Vagina (tissue), 2 donors: ENCODE measurements around the gene ELN. TPM values are rescaled to one million over a fixed set of nuclear protein-coding genes. Genes with fewer than 3 reads are reported as not detected.

ENCODE experiments used
- DNase-seq, 2 donors: peaks; one replicate each; pipeline ENCODE4 v3.0.0-alpha.2; 2017; ENCODE audit errors: extremely low spot score in 2 of 2
- H3K27ac ChIP-seq: fragments of 200-600 bp; sonication (generic); one replicate; pipeline ENCODE4 v1.5.1; 2019
- H3K27me3 ChIP-seq: fragments of 200-600 bp; sonication (generic); one replicate; pipeline ENCODE4 v1.5.1; 2019
- H3K36me3 ChIP-seq, 2 donors: fragments of 200-600 bp; sonication (generic); one replicate each; pipeline ENCODE4 v1.5.1; 2017 to 2019
- H3K4me1 ChIP-seq: fragments of 200-600 bp; sonication (generic); one replicate; pipeline ENCODE4 v1.5.1; 2019
- H3K4me3 ChIP-seq, 2 donors: fragments of 200-600 bp; sonication (generic); 1 replicate in 1 of 2; 2 replicates in 1 of 2; pipeline ENCODE4 v1.5.1; 2016 to 2019
- H3K9me3 ChIP-seq: fragments of 200-600 bp; sonication (generic); one replicate; pipeline ENCODE4 v1.5.1; 2019
- POLR2A ChIP-seq, 2 donors: fragments of 450-650 bp; IDR thresholded peaks; one replicate each; pipeline ENCODE4 v1.6.1; 2017; ENCODE audit warnings: antibody characterized with exemption in 2 of 2, mild to moderate bottlenecking in 2 of 2, moderate library complexity in 2 of 2
- POLR2AphosphoS5 ChIP-seq, 2 donors: sonication (generic); formaldehyde crosslinking; IDR thresholded peaks; one replicate each; pipeline ENCODE4 v1.9.0; 2017; ENCODE audit warnings: antibody characterized with exemption in 2 of 2, mild to moderate bottlenecking in 2 of 2, low read depth in 1 of 2; ENCODE audit not compliant: insufficient read depth in 1 of 2
- intact Hi-C: fragments of 100-400 bp; cut with DNase I; formaldehyde crosslinking; loops from one replicate; pipeline ENCODE4 v1.15.1; 2023
- total RNA-seq: library from RNA; depleted of rRNA; stranded (reverse); fragments of >200 nt; gene quantifications from one replicate; pipeline ENCODE4 v1.2.3, GENCODE V29; 2016
- TF ChIP-seq, protein P1 (sequence below), 3 experiments: fragments of 450-650 bp in 2 of 3; fragments of 200-600 bp in 1 of 3; sonication (generic) in 1 of 3; IDR thresholded peaks; one replicate each; pipeline ENCODE4 v1.5.1; 2017 to 2019; ENCODE audit warnings: antibody characterized with exemption in 3 of 3, mild to moderate bottlenecking in 2 of 3, moderate library complexity in 2 of 3

Gene ELN
- total RNA-seq, 1 donor from 2014 or later = 38.3 TPM

GRCh38 chr7:74115326-74115725 lies 87.4 kb downstream of the ELN start:
- Histone ChIP-seq H3K27me3 (no peaks in the 10 kb centered on the region), H3K36me3 (peaks cover 0 to 48% of the 10 kb centered on the region in 2 donors), H3K4me1 (no peaks in the 10 kb centered on the region), H3K4me3 (no peak overlapping the region), H3K9me3 (no peaks in the 10 kb centered on the region), H3K27ac (no peak overlapping the region)
- intact Hi-C loops = no loop called here
- TF ChIP-seq POLR2AphosphoS5 (IDR thresholded peaks at IDR 0.05; ENCODE audit: insufficient read depth in 1 of 2, low read depth in 1 of 2) (no peak), POLR2A (IDR thresholded peaks at IDR 0.05) (no peak)
- TF ChIP-seq, protein P1, sequence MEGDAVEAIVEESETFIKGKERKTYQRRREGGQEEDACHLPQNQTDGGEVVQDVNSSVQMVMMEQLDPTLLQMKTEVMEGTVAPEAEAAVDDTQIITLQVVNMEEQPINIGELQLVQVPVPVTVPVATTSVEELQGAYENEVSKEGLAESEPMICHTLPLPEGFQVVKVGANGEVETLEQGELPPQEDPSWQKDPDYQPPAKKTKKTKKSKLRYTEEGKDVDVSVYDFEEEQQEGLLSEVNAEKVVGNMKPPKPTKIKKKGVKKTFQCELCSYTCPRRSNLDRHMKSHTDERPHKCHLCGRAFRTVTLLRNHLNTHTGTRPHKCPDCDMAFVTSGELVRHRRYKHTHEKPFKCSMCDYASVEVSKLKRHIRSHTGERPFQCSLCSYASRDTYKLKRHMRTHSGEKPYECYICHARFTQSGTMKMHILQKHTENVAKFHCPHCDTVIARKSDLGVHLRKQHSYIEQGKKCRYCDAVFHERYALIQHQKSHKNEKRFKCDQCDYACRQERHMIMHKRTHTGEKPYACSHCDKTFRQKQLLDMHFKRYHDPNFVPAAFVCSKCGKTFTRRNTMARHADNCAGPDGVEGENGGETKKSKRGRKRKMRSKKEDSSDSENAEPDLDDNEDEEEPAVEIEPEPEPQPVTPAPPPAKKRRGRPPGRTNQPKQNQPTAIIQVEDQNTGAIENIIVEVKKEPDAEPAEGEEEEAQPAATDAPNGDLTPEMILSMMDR (IDR thresholded peaks at IDR 0.05) = no peak
- DNase-seq = no peak

DNA sequence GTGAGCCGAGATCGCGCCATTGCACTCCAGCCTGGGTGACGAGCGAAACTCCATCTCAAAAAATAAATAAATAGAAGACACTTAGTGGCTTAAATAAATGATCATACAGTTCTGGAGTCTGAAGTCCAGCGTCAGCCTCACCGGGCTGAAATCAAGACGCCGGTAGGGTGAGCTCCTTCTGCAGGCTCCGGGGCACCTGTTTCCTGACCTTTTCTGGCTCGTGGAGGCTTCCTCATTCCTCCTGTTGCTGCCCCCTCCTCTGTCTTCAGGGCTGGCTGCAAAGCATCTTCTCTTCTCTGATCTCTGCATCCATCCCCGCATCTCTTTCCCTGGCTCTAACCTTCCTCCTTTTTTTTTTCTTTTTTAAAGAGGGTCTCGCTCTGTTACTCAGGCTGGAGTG lies 88.4 kb downstream of the ELN start:
- intact Hi-C loops = no loop called here
- no peaks in the 10 kb centered on the region for H3K9me3 ChIP-seq
- H3K27me3 ChIP-seq = no peaks in the 10 kb centered on the region
- H3K4me1 ChIP-seq = no peaks in the 10 kb centered on the region
- no peak overlapping the region for H3K4me3 ChIP-seq
- peaks cover 0 to 51% of the 10 kb centered on the region in 2 donors for H3K36me3 ChIP-seq
- no peak overlapping the region for H3K27ac ChIP-seq
- DNase-seq = no peak
- TF ChIP-seq POLR2AphosphoS5 (IDR thresholded peaks at IDR 0.05; ENCODE audit: insufficient read depth in 1 of 2, low read depth in 1 of 2) (no peak), POLR2A (IDR thresholded peaks at IDR 0.05) (no peak)
- TF ChIP-seq, protein P1 (IDR thresholded peaks at IDR 0.05) = no peak

Other genes starting within 250 kb of the ELN start
- gene CLDN4, start 197.2 kb upstream of the ELN start, total RNA-seq = 29.5 TPM
- not detected for gene METTL27, start 185.7 kb upstream of the ELN start, total RNA-seq
- not detected for gene TMEM270, start 167.0 kb upstream of the ELN start, total RNA-seq
- 28.2 TPM for gene LIMK1, start 55.6 kb downstream of the ELN start, total RNA-seq
- 139 TPM for gene EIF4H, start 146.2 kb downstream of the ELN start, total RNA-seq
- gene LAT2, start 181.8 kb downstream of the ELN start, total RNA-seq = 4.2 TPM
- gene RFC2, start 226.2 kb downstream of the ELN start, total RNA-seq = 14.5 TPM